Naive B cell (primary cell): ENCODE measurements around the gene SHB. TPM values are rescaled to one million over a fixed set of nuclear protein-coding genes. Genes with fewer than 3 reads are reported as not detected.

ENCODE experiments used
- ATAC-seq, 2 donors: fragments of 150-1000 bp; cut with Tn5 transposase; 2 replicates each; pipeline ENCODE4 v1.10.0; 2021; ENCODE audit warnings: low read depth in 2 of 2, mild to moderate bottlenecking in 2 of 2, moderate library complexity in 2 of 2
- DNase-seq: peaks from one replicate; pipeline ENCODE4 v3.0.0; 2022
- H3K27ac Mint-ChIP-seq, 6 donors: one replicate each; pipeline ENCODE4 v1.8.0; 2020 to 2022; ENCODE audit warnings: mild to moderate bottlenecking in 6 of 6, mixed read lengths in 6 of 6, moderate library complexity in 5 of 6, inconsistent platforms in 2 of 6
- H3K27me3 Mint-ChIP-seq, 3 donors: one replicate each; pipeline ENCODE4 v1.8.0; 2021 to 2022; ENCODE audit warnings: mixed read lengths in 3 of 3, mild to moderate bottlenecking in 1 of 3
- H3K36me3 Mint-ChIP-seq, 2 donors: one replicate each; pipeline ENCODE4 v1.8.0; 2020 to 2022; ENCODE audit warnings: mixed read lengths in 2 of 2, inconsistent platforms in 1 of 2, mild to moderate bottlenecking in 1 of 2
- H3K4me1 Mint-ChIP-seq, 3 donors: one replicate each; pipeline ENCODE4 v1.8.0; 2020 to 2022; ENCODE audit warnings: mixed read lengths in 3 of 3, inconsistent platforms in 1 of 3, mild to moderate bottlenecking in 1 of 3, moderate library complexity in 1 of 3
- H3K4me3 Mint-ChIP-seq, 8 donors: one replicate each; pipeline ENCODE4 v1.8.0; 2020 to 2022; ENCODE audit warnings: mild to moderate bottlenecking in 8 of 8, mixed read lengths in 8 of 8, moderate library complexity in 8 of 8, inconsistent platforms in 2 of 8
- H3K9me3 Mint-ChIP-seq, 7 donors: one replicate each; pipeline ENCODE4 v1.8.0; 2020 to 2022; ENCODE audit warnings: mixed read lengths in 7 of 7, mild to moderate bottlenecking in 5 of 7, inconsistent platforms in 2 of 7, moderate library complexity in 1 of 7
- polyA plus RNA-seq, 6 donors: library from polyadenylated mRNA; unstranded; fragments of 300-500 nt; fragmentation: Illumina TruSeq; gene quantifications; one replicate each; pipeline ENCODE4 v1.2.3, GENCODE V29; 2021; ENCODE audit warnings: low read depth in 6 of 6

Gene SHB
- polyA plus RNA-seq, 6 donors from 2014 or later = 0.17 to 0.55 (median 0.27) TPM

DNA sequence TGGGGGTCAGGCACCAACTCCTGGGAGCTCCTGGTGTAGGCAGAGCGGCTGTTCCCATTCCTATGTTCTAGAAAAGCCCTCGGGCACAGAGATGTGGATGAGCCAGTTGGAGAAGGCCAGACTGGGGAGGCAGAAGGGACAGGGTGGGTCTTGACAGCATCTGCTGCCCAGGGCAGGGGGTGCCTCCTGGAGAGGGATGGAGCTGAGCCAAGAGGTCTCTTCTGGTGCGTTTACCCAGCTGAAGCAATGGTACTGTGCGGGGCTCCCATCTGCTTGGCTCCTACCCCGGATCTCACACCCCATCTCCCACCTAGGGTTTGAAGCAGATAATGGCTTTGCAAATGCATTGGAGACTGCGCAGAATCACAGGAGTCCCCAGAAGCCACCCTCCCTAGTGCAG lies 41.3 kb downstream of the SHB start:
- ATAC-seq (no peak), DNase-seq (no peak)
- Mint-ChIP-seq H3K9me3 (no peaks in the 10 kb centered on the region), H3K27me3 (peaks cover 0 to 11% (median 5%) of the 10 kb centered on the region in 3 donors), H3K27ac (no peak overlapping the region), H3K36me3 (no peaks in the 10 kb centered on the region), H3K4me3 (no peak overlapping the region), H3K4me1 (peaks cover 10 to 20% (median 11%) of the 10 kb centered on the region in 3 donors)

DNA sequence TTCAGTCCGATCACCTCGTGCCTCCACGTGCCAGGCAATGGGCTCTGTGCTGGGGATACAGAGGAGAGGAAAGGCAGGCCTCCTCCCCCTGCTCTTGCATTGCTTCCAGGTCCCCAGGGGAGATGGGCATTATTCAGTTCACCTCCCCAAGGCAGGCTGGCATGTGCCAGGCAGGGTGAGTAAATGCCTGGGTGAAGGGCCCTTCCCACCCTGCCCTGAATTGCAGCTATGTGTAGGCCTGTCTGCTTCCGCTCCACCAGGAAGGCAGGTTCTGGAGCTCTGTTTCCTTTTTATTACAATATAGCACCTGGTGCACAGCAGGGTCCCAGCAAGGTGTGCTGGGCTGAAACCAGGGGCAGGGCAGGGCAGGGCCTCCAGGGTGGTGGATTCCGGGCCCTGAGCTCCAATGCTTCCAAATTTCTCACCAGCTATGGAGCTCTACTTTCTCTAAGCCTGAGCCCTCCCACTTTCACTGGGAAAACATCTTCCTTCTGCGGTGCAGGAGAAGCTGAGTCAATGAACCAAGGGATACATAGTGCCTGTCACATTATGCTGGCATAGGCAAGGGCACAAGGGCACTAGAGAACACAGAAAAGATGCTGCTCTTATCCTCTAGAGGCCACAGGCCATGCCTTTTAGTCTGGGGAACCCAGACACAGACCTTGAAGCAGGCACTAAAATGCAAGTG lies 42.0 kb downstream of the SHB start:
- no peaks in the 10 kb centered on the region for H3K36me3 Mint-ChIP-seq
- H3K9me3 Mint-ChIP-seq = no peaks in the 10 kb centered on the region
- DNase-seq (no peak), ATAC-seq (no peak)
- peaks cover 10 to 19% (median 11%) of the 10 kb centered on the region in 3 donors for H3K4me1 Mint-ChIP-seq
- H3K27me3 Mint-ChIP-seq = peaks cover 0 to 11% (median 5%) of the 10 kb centered on the region in 3 donors
- no peak overlapping the region for H3K27ac Mint-ChIP-seq
- peak overlapping the region in 1 of 8 donors; percentile 78 for H3K4me3 Mint-ChIP-seq

DNA sequence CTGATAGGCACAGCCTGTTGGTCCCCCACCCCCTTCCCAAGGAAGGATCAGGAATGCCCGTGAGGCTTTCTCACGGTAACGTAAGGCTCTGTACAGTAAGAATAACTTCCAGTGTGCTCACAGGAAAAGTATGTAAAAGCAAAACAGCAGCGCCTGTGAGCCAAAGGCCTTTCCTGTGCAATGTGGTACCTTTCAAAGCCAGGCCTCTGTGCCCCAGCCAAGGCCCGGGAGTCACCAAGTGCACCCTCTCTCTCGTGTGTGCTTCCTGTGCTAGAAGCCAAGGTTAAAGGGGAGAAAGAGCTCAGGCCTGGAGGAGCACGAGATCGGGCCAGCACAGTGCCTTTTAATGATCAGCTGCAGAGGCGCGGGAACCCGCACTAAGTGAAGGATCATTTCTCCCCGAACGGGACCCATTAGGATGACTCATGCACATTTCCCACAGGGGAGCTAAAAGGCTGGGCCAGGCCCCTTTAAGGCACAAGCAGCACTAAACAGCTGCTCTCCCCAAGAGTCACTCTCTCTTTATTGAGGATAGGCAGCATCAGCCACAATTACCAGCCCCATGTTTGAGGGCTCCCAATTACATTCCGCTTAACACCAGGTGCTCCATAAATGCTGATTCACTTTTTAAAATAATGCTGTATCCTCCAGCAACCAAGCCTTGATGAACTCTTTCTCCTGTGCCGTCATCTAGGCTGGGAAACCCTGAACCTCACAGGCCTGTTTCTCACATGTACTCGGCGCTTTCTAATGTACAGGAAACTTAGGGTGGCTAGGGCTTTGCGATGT lies 42.8 kb downstream of the SHB start:
- Mint-ChIP-seq H3K9me3 (no peaks in the 10 kb centered on the region), H3K4me1 (peaks cover 10 to 19% (median 11%) of the 10 kb centered on the region in 3 donors), H3K27me3 (peaks cover 0 to 11% (median 5%) of the 10 kb centered on the region in 3 donors), H3K36me3 (no peaks in the 10 kb centered on the region), H3K27ac (no peak overlapping the region), H3K4me3 (peak overlapping the region in 1 of 8 donors; percentile 78)
- DNase-seq = no peak
- ATAC-seq = no peak

DNA sequence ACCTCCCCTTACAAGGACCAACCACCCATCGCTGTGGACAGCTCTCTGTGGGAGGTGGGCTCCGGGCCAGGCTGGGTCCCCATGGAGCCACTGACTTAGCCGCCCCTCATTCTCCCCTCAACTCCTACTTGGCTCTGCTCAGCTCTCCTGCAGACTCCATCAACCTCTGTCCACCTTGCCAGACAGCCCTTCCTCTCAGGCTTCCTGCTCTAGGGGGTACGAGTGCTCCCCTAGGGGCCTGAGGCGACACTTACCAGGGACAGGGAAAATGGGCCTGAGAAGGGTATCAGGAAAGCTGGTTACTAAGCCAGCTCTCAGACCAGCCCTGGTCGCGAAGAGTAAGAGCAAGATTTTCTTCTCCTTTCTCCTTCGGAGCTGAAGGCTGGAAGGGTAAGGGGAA lies 43.9 kb downstream of the SHB start:
- ATAC-seq (no peak), DNase-seq (no peak)
- H3K4me1 Mint-ChIP-seq = peaks cover 8 to 14% (median 8%) of the 10 kb centered on the region in 3 donors
- H3K36me3 Mint-ChIP-seq = no peaks in the 10 kb centered on the region
- H3K9me3 Mint-ChIP-seq = no peaks in the 10 kb centered on the region
- no peak overlapping the region for H3K4me3 Mint-ChIP-seq
- H3K27me3 Mint-ChIP-seq = peaks cover 0 to 11% (median 5%) of the 10 kb centered on the region in 3 donors
- H3K27ac Mint-ChIP-seq = no peak overlapping the region

DNA sequence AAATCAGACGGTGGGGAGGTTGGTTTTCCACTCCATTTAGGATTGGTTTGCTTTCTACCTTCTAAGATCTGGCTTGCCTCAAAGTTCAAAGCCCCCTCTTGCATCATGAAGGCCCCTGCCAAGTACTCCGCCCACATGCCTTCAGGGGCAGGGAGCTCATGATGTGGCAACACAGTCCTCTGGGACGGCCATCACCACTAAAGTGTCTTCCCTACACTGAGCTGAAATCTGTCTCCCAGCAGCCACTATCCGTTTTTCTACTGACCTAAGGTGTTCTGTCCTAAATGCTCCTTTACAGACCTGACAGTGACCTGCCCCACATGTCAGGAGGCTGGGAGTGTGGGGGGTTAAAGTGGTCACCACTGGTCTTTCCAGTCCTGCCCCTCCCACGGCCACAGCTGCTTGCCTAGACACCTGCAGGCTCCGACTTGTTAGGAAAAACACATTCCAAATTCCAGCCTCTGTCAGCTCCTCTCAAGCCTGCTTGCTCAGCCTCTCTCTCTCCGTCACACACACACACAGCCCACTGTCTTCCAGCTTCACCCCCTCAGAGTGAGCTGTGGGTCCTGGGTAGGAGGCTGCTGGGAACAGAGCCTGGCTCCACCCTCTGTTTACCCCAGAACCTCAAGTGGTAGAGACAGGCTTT lies 44.9 kb downstream of the SHB start:
- peaks cover 0 to 11% (median 5%) of the 10 kb centered on the region in 3 donors for H3K27me3 Mint-ChIP-seq
- peak overlapping the region in 1 of 6 donors; percentile 6 for H3K27ac Mint-ChIP-seq
- ATAC-seq (no peak), DNase-seq (no peak)
- H3K4me1 Mint-ChIP-seq = peaks cover 0 to 4% (median 0%) of the 10 kb centered on the region in 3 donors
- H3K36me3 Mint-ChIP-seq = no peaks in the 10 kb centered on the region
- H3K9me3 Mint-ChIP-seq = no peaks in the 10 kb centered on the region
- peak overlapping the region in 1 of 8 donors; percentile 42 for H3K4me3 Mint-ChIP-seq

DNA sequence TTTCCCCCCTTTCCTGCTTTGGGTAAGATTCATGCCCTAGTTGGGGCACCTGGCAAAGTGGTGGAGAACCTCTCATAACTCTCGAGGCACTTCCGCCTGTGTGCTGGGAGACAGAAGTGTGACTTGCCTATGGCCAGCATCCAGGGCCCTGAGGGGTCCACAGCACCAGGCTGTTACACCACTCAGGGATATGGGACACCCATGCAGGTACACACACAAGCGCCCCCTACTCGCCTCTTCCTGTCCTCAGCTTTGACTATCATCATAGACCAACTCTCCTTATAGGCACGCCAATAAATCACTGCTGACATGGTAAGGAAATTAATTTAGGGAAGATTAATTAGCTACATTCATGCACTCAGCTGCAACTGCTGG lies 45.4 kb downstream of the SHB start:
- ATAC-seq = no peak
- H3K9me3 Mint-ChIP-seq = no peaks in the 10 kb centered on the region

DNA sequence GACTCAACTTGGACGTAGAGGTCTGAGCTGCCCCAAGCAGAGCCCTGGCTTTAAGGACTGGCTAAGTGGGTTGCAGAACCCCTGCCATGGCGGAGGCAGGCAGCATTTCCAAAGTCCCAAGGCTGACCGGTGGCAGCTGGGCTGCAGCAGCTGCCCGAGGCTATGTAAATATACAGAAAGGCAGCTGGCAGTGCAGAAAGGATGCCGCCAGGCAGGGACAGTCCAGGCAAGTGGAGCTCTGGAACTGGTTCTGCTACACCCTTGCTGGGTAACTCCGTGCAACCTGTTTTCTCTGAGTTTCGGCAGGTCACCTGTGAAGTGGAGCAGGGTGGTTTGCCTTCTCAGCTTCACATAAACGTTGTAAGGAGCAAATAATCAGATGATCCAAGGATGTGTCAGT lies 46.0 kb downstream of the SHB start:
- H3K27me3 Mint-ChIP-seq = peaks cover 0 to 11% (median 5%) of the 10 kb centered on the region in 3 donors
- DNase-seq (no peak), ATAC-seq (no peak)
- no peaks in the 10 kb centered on the region for H3K36me3 Mint-ChIP-seq
- H3K9me3 Mint-ChIP-seq = no peaks in the 10 kb centered on the region
- H3K4me1 Mint-ChIP-seq = no peaks in the 10 kb centered on the region
- peak overlapping the region in 1 of 8 donors; percentile 33 for H3K4me3 Mint-ChIP-seq
- H3K27ac Mint-ChIP-seq = peak overlapping the region in 1 of 6 donors; percentile 63

More for the DNA sequence above, 45.4 kb downstream of the SHB start:
- peaks cover 0 to 11% (median 5%) of the 10 kb centered on the region in 3 donors for H3K27me3 Mint-ChIP-seq
- H3K27ac Mint-ChIP-seq = peak overlapping the region in 1 of 6 donors; percentile 81
- no peak overlapping the region for H3K4me3 Mint-ChIP-seq
- no peaks in the 10 kb centered on the region for H3K36me3 Mint-ChIP-seq
- no peak for DNase-seq
- H3K4me1 Mint-ChIP-seq = no peaks in the 10 kb centered on the region

DNA sequence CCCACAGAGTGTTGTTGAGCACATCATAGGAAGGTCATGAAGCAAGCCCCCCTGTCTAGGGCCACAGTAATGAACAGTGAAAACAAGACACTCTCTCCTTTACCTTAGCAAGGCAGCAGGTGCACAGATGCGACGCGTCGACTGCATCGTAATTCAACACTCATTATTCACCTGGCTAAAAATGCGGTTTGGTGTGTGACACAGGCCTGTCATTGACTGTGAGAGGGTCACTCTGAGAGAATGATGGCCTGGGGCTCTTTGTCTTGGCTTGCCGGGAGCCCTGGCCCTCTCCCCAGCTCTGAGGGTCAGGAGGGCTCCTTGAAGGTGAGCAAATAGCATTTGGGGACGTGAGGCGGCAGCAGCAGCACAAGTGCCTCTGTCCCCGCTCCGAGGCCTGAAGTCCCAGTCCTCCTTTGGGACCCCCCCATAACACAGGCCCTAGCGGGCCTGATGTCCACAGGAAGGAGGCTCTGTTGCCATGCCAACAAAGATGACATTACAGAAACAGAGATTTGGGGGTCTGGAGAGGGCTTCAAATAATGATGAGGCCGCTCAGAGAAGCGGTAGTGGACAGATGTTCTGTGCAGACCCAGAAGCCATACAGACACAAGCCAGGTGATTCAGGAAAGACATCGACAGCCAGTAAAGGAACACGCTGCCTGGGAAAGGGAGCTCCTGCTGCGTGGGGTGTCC lies 46.7 kb downstream of the SHB start:
- H3K27me3 Mint-ChIP-seq = peaks cover 0 to 11% (median 5%) of the 10 kb centered on the region in 3 donors
- no peaks in the 10 kb centered on the region for H3K36me3 Mint-ChIP-seq
- ATAC-seq = no peak
- no peak for DNase-seq
- H3K4me3 Mint-ChIP-seq = no peak overlapping the region
- no peak overlapping the region for H3K27ac Mint-ChIP-seq
- H3K9me3 Mint-ChIP-seq = no peaks in the 10 kb centered on the region
- H3K4me1 Mint-ChIP-seq = no peaks in the 10 kb centered on the region

DNA sequence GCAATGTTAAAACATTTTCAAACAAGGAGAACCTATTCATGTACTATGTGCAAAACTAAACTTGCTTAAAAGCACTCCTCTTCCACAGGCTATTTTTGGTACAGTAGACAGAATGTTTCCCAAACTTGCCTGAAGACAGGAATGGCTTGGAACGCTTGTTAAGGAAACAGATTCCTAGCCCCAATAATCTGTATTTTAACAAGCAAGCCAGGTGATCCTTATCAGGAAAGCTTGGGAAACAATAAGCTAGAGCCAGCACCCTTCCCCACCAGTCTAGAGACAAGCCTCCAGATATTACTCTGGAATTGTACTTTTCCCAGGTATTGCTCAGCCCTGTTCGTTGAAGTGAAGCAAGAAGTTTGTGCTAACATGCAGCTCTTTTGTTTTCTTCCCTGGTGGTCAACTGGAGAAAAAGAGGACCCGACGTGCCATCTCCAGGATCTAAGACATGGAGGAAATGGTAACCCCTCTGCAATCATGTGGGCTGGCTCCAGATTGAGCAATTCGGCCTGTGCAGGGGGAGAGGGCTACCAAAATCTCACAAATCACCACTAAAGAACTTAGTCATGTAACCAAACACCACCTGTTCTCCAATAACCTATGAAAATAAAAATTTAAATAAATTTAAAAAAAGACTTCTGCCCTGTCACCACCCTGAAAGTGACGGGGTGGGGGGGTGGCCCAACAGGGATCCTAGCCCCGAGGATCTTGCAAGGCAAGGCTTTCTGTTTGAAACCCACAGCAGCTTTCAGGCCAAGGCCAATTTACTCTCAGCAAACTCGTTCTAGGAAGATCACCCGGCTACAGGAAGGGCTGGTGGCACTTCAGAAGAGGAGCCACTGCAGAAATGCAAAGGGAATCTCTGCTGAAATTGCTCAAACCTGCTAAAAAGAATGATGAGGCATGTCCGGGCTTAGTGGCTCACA lies 48.6 kb downstream of the SHB start:
- ATAC-seq (no peak), DNase-seq (no peak)
- peaks cover 0 to 2% (median 0%) of the 10 kb centered on the region in 7 donors for H3K9me3 Mint-ChIP-seq
- H3K4me1 Mint-ChIP-seq = no peaks in the 10 kb centered on the region
- H3K27me3 Mint-ChIP-seq = peaks cover 0 to 18% (median 17%) of the 10 kb centered on the region in 3 donors
- H3K27ac Mint-ChIP-seq = peak overlapping the region in 2 of 6 donors; percentile 49 to 56
- H3K4me3 Mint-ChIP-seq = no peak overlapping the region
- no peaks in the 10 kb centered on the region for H3K36me3 Mint-ChIP-seq

DNA sequence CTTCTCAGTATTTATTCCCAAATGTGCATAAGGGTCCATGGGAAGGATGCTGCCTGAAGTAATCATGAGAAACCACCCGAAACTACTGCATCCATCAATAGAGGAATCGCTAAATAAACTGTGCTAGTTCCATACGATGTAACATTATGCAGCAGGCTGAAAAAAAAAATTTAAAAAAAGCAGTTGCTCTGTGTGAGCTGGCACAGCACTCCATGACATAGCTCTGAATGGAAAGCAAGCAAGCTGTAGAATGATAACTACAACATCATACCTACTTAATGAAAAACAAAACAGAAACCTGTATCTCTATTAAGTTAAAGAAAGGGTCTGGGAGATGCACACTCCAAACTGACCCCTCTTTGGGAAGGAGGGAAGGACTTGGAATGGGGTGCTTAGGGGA lies 49.3 kb downstream of the SHB start:
- no peaks in the 10 kb centered on the region for H3K4me1 Mint-ChIP-seq
- no peaks in the 10 kb centered on the region for H3K36me3 Mint-ChIP-seq
- peaks cover 0 to 18% (median 17%) of the 10 kb centered on the region in 3 donors for H3K27me3 Mint-ChIP-seq
- ATAC-seq (no peak), DNase-seq (no peak)
- H3K9me3 Mint-ChIP-seq = peaks cover 0 to 2% (median 0%) of the 10 kb centered on the region in 7 donors
- H3K4me3 Mint-ChIP-seq = no peak overlapping the region
- H3K27ac Mint-ChIP-seq = no peak overlapping the region

DNA sequence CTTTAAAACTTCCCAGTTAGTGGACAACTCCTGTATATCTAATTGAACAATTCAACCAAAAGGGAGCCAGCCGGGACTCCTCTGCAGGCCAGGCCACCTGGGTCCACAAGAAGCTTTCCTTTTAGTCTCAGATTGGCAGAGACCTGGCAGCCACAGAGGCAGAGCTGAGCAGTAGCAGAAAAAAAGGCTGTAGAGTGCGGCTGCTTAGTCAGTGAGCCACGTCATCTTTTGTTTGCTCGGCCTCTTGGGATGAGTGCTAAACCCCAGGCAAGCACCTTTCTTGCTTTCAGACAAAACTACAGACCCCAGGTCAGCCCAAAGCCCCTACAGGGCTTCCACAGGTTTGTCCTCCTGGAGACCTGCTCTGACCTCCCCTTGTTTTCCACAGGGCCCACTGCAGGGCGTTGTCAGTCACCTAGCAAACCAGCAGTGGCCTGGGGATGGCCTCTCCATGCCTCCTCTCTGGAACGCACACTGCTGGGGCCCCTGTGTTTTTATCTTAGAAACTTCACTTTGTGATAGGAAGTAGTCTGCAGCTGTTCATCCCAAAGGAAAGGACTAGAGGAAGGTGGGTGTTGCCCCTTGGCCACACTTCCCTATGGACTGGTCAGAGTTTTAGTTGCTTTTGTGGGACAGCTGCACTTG lies 49.9 kb downstream of the SHB start:
- Mint-ChIP-seq H3K27me3 (peaks cover 0 to 12% (median 11%) of the 10 kb centered on the region in 3 donors), H3K9me3 (peaks cover 0 to 2% (median 0%) of the 10 kb centered on the region in 7 donors), H3K27ac (no peak overlapping the region), H3K36me3 (no peaks in the 10 kb centered on the region), H3K4me3 (no peak overlapping the region), H3K4me1 (no peaks in the 10 kb centered on the region)
- ATAC-seq (no peak), DNase-seq (no peak)
